HG03097 (cell line): ENCODE results near the gene GGT5.
"Not testable (repeated sequence)": the region's sequence is repeated elsewhere in the genome, so short reads cannot be mapped to it uniquely, and the experiment has no call there.

Source experiments
- ATAC-seq: cut with Tn5 transposase; IDR thresholded peaks from one replicate; pipeline ENCODE4 v1.9.1; 2021; ENCODE audit not compliant: unreplicated experiment, low FRiP score

GGT5 gene

GRCh38 chr22:24245030-24245431 is at the start of gene GGT5:
GGT5 (minus strand) TSS chr22:24245082; CDS start chr22:24244725, 357 bp downstream.
- not testable (repeated sequence) for ATAC-seq

GRCh38 chr22:24292202-24292830 is 47.4 kb upstream of the GGT5 start:
- not testable (repeated sequence) for ATAC-seq

- no peak for ATAC-seq
Measured at GRCh38 chr22:24291515-24292201, 46.8 kb upstream of the GGT5 start.

GRCh38 chr22:24290459-24290858 is 45.6 kb upstream of the GGT5 start:
- no peak for ATAC-seq

- ATAC-seq = no peak
Measured at GRCh38 chr22:24289741-24290163, 44.9 kb upstream of the GGT5 start.

GRCh38 chr22:24289114-24289513 is 44.2 kb upstream of the GGT5 start:
- ATAC-seq = no peak

GRCh38 chr22:24287801-24288200 is 42.9 kb upstream of the GGT5 start:
- ATAC-seq = not testable (repeated sequence)

GRCh38 chr22:24287212-24287611 is 42.3 kb upstream of the GGT5 start:
- ATAC-seq = not testable (repeated sequence)

- no peak for ATAC-seq
Measured at GRCh38 chr22:24285245-24285644, 40.4 kb upstream of the GGT5 start.

- ATAC-seq = no peak
Measured at GRCh38 chr22:24284747-24285203, 39.9 kb upstream of the GGT5 start.

- no peak for ATAC-seq
Measured at GRCh38 chr22:24282401-24282800, 37.5 kb upstream of the GGT5 start.

GRCh38 chr22:24280363-24280762 is 35.5 kb upstream of the GGT5 start:
- not testable (repeated sequence) for ATAC-seq

- ATAC-seq = not testable (repeated sequence)
Measured at GRCh38 chr22:24274696-24275405, 30.0 kb upstream of the GGT5 start.

GRCh38 chr22:24273906-24274305 is 29.0 kb upstream of the GGT5 start:
- ATAC-seq = not testable (repeated sequence)

- ATAC-seq = not testable (repeated sequence)
Measured at GRCh38 chr22:24273031-24273430, 28.1 kb upstream of the GGT5 start.

- ATAC-seq = no peak
Measured at GRCh38 chr22:24271386-24271854, 26.5 kb upstream of the GGT5 start.

- ATAC-seq = peak; percentile 87
Measured at GRCh38 chr22:24270556-24271385, 25.9 kb upstream of the GGT5 start, which contains the start of gene SPECC1L. SPECC1L (plus strand) TSS chr22:24270831; CDS start chr22:24302232, 31,401 bp downstream.

- not testable (repeated sequence) for ATAC-seq
Measured at GRCh38 chr22:24266495-24266894, 21.6 kb upstream of the GGT5 start.

GRCh38 chr22:24265734-24266133 is 20.9 kb upstream of the GGT5 start:
- ATAC-seq = no peak

- not testable (repeated sequence) for ATAC-seq
Measured at GRCh38 chr22:24264329-24264896, 19.5 kb upstream of the GGT5 start.
